PFSK-1 (cell line): Measurements from ENCODE around the gene SELP.

Source experiments
- POLR2AphosphoS5 ChIP-seq: IDR thresholded peaks from 2 replicates; pipeline ENCODE4 v1.6.1; 2012; ENCODE audit warnings: low read depth, mild to moderate bottlenecking, control low read depth, low read length, moderate library complexity
- TAF1 ChIP-seq: IDR thresholded peaks from 2 replicates; pipeline ENCODE4 v1.6.1; 2012; ENCODE audit warnings: low read length, control low read depth, borderline replicate concordance; ENCODE audit not compliant: insufficient read depth
- TF ChIP-seq, protein P1 (sequence below), 2 experiments: IDR thresholded peaks; 2 replicates each; pipeline versions ENCODE4 v1.6.1 to v1.8.0; 2011 to 2012; ENCODE audit warnings: low read depth in 2 of 2, low read length in 2 of 2, control low read depth in 1 of 2, inconsistent platforms in 1 of 2, mild to moderate bottlenecking in 1 of 2, moderate library complexity in 1 of 2; ENCODE audit not compliant: insufficient read depth in 1 of 2

DNA sequence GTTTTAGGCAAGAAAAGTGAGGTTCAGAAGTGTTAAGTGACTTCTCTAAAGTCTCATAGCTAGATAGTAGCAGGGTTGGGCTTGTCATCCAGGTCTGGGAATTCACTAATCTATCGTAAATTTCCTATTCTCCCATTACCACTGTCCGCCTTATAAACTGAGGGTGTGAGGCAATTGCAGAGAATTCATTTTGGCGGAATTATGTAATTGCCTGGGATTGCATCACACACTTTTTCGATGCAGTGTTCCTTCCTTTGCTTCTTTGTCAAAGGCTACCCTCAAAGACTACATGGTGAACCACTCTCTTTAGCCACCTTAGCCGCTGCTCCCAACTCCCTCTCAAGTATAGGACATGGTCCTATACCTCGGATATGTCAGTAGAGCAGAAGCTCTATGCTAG, 19.1 kb downstream of the SELP start:
- TF ChIP-seq POLR2AphosphoS5 (no peak), TAF1 (no peak)
- TF ChIP-seq, protein P1, sequence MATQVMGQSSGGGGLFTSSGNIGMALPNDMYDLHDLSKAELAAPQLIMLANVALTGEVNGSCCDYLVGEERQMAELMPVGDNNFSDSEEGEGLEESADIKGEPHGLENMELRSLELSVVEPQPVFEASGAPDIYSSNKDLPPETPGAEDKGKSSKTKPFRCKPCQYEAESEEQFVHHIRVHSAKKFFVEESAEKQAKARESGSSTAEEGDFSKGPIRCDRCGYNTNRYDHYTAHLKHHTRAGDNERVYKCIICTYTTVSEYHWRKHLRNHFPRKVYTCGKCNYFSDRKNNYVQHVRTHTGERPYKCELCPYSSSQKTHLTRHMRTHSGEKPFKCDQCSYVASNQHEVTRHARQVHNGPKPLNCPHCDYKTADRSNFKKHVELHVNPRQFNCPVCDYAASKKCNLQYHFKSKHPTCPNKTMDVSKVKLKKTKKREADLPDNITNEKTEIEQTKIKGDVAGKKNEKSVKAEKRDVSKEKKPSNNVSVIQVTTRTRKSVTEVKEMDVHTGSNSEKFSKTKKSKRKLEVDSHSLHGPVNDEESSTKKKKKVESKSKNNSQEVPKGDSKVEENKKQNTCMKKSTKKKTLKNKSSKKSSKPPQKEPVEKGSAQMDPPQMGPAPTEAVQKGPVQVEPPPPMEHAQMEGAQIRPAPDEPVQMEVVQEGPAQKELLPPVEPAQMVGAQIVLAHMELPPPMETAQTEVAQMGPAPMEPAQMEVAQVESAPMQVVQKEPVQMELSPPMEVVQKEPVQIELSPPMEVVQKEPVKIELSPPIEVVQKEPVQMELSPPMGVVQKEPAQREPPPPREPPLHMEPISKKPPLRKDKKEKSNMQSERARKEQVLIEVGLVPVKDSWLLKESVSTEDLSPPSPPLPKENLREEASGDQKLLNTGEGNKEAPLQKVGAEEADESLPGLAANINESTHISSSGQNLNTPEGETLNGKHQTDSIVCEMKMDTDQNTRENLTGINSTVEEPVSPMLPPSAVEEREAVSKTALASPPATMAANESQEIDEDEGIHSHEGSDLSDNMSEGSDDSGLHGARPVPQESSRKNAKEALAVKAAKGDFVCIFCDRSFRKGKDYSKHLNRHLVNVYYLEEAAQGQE (IDR thresholded peaks at IDR 0.05; ENCODE audit: insufficient read depth in 1 of 2, low read depth in 2 of 2, low read length in 2 of 2), result no peak
